NCI-H2227 (cell line): Measurements from ENCODE around the gene MRPL44.

Experiments used
- DNase-seq: peaks from one replicate; lab custom pipeline; 2025; ENCODE audit not compliant: unreplicated experiment; lab: John Stamatoyannopoulos, UW

Gene MRPL44

DNA sequence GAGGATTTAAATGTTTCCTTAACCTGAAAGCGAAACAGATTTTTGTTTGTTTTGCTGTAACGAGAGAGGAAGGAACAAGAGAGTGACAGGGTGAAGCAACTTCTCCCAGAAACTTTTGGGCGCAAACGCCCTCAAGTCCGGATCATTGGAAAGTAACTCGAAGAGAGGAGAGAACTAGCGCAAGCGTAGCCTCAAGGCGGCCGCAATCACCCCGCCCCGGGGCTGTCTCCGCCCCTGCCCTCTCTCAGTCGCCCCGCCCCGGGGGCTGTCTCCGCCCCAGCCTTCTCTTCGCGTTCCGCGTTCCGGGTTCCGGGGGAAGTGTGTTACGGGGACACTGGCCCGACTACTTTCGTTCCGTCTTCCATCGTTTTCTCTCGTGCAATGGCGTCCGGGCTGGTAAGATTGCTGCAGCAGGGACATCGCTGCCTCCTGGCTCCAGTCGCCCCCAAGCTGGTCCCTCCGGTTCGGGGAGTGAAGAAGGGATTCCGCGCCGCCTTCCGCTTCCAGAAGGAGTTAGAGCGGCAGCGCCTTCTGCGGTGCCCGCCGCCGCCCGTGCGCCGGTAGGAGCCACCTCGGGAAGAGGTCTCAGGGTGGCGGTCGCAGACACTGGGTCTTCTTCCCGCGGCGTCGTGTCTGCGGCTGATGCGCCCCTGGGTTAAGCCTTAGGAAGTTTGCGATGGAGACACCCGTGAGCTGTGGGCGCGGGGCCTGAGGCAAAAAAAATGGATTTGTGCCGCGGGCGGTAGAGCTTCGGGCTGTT is at the start of gene MRPL44:
TSS of gene MRPL44 (plus strand) at position 372 of the 760 bp plus-strand sequence. CDS start at position 382, 10 bp downstream.
- DNase-seq = peak; percentile 98

GRCh38 chr2:223908304-223908998 is 48.8 kb upstream of the MRPL44 start:
- DNase-seq = no peak

DNA sequence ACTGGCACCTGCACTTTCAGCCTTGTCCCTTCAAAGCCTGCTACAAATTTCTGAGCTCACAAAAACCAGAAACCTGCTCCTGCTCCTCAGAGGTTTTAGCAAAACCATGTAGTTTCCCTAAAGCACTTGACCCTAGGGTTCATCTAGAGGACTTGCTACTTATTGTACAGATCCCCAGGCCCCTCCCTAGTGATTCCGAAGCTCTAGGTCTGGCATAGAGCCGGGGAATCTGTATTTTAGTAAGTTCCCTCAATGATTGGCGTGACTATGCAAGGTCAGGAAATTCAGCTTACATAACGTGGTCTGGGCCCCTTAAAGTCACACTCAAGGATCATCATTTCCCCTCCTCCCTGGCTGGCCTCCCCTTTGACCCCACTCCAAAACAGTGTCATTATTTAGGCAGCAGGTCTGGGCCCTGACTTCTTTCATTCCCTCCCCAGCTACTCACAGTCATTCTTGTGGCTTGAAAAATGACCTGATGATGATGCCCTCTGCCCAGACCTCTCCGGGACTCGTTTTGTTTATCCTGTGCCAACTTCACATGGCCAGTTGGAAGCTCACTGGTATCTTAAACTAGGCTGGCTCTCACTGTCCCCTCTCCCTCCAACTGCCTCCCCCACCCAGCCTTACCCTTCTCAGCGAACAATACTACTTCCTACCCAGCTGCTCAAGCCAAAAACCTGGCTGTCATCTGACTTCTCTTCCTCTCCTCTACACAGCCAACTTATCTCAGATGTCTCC is 48.1 kb upstream of the MRPL44 start:
- DNase-seq = no peak

DNA sequence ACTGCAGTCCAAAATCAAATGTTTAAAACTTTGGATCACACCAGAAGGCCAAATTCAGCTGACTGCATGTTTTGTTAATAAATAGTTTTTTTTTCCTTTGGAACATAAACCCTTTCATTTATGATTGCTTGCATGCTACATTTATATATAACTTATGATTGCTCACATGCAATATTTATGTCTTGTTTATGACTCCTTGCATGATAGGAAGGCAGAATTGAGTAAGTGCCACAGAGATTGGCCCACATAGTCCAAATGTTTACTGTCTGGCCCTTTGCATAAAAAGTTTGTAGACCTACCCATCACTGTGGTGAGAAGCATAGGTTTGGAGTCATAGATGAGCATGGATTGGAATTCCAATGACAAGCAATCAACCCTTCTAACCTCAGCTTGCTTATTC is 42.9 kb upstream of the MRPL44 start:
- DNase-seq = no peak

- no peak for DNase-seq
Observed at GRCh38 chr2:223915071-223915470, 42.2 kb upstream of the MRPL44 start.

DNA sequence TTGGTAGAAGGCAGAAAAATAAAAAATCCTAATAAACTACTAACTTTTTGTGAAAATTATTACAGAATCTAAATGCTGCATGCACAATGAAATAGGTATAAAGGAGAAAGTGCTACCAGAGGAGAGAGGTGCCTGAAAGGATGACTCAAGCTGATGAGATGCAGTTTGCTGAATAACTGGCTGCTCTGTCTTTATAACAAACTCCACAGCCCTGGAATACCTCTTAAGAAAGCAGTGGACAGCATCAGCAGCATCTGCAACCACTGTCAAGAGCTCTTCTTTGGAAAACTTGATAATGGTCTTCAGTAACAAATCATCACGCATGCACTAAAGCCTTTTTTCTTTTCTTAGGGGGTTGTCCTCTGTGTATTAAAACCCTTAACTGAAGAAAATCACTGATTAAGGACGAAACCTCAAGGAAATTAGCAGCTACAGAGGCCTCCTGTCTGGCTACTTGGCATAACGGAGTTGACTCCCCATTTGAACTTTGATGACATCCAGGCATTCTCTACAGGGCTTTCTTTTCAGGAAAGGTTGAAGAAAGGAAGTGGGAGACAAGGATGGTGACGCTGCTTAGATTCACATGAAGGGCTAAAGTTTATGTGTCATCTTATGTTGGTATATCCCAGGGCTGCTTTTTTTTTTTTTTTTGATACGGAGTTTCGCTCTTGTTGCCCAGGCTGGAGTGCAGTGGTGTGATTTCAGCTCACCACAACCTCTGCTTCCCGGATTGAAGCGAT is 40.9 kb upstream of the MRPL44 start:
- DNase-seq = no peak

- DNase-seq = no peak
Observed at GRCh38 chr2:223918671-223919134, 38.6 kb upstream of the MRPL44 start.

DNA sequence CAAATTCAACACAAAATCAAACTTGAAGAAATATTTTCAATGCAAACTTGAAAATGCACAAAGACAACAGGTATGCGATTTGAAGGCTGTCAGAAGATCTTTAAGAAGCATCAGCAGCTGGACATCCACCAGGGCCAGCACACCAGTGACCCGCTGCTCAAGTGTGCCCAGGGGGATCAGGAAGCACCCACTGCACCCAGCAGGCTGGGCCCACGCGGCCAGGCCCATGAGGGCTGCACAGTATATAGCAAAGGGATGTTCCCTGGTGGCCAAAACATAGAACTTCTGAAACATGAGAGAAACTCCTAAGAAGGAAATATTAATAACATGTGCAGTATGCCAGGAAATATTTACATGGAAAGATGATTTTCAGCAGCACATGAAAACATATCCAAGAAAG is 37.2 kb upstream of the MRPL44 start:
- no peak for DNase-seq

DNA sequence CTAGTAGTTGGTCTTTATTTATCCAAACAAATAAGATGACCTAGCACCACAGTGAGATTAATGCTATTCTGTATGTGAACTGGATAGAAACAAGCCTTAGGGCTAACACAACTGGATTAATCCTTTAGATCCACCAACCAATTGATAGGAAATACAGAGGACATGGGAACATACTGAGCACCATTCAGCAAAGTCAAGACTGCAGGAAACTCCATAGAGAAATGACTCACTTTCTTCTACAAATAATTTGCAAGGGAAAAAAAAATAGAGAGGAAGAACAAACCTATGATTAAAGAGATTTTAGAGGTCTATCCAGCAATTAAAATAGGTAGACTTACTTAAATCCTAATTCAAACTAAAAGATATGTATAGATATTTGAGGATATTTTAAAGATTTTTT is 36.1 kb upstream of the MRPL44 start:
- DNase-seq = no peak

DNA sequence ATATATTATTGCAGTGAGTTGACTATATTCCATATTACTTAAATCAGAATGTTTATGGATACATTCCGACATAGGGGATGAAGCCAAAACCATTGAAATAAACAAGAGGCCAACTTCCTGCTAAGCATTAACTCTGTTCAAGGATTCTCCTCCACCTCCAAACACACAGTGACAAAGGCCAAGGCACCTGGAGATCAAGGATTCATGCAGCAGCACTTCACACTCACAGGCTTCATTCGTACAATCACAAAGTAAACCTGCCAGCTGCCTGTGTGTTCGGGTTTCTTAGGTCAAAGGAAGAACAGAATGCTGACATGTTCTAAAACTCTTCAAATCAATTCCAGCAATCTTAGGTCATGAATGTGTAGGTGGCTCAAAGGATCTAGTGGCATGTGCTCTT is 35.0 kb upstream of the MRPL44 start:
- no peak for DNase-seq

GRCh38 chr2:223923976-223924375 is 33.3 kb upstream of the MRPL44 start:
- DNase-seq = no peak

DNA sequence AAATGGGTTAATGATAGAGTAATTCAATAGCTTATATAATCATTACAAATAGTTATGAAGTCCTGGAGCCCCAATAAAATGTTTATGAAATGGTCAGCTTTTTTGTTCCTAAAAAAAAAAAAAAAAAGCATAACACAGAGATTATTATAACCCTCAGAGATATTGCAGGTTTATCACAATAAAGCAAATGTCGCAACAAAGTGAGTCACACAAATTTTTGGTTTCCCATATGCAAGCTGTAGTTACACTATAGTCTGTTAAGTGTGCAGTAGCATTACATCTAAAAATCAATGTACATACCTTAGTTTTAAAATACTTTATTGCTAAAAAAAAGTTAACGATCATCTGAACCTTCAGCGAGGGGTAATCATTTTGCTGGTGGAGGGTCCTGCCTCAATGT is 32.2 kb upstream of the MRPL44 start:
- no peak for DNase-seq

DNA sequence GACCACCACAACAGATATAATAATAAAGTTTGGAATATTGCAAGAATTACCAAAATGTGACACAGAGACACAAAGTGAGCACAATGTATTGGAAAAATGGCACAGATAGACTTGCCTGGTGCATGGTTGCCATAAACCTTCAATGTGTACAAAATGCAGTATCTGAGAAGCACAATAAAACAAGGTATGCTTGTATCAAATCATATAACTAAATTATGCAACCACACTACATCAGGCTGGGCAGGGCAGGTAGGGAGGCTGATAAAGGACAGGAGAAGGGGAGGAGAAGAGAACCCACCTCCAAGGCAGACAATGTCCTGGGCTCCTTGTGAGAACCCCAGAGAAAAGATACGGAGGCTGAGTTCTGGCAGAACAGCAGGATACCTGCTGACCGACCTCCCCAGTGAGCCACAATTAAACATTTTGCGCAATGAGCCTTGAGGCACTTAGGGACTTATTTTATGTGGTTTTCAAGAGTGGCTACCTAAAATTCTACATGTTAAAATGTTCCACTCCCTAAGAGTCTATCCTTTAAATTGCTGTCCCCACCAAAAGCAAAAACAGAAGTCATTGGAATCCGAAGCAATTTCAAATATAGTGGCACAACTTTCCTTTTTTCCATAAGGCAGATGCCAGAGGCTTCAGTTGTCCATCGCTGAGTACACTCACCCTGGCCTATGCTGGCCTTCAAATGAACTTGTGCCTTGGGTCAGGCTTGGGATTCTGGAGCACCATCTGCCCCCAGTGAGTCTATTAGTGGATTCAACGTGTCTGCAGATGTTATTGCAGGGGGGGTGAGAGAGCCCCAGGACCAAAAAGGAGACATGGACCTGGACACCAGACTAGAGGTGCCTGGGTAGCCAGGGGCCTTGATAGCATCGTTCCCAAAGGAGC is 28.9 kb upstream of the MRPL44 start:
- DNase-seq = no peak

DNA sequence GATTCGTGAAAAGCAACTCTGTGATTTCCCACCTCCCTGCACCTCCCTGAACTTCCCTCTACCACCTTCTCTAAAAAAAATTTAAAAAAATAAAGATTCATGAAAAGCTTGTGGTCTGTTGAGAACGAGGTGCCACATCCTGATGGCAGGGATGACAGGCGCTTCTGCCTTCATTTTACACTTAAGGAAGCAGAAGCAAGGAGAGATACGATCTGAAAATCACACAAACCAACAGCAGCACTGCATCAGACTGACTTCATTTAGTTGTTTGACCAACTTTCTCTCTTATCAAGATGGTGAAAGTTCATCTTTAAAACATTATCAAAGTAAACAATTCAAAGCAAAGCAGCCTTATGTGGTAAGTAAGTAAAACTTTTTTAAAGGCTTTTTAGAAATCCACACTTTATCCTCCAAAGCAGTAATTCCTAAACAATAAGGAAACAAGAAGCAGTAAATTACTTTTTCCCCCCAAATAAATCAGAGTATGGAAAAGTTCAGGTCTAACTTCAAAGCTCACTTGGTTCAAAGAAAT is 27.6 kb upstream of the MRPL44 start:
- DNase-seq = no peak

- no peak for DNase-seq
Observed at GRCh38 chr2:223930103-223930976, 26.9 kb upstream of the MRPL44 start.

GRCh38 chr2:223932816-223933800 is 24.2 kb upstream of the MRPL44 start:
- DNase-seq = no peak

GRCh38 chr2:223934870-223935269 is 22.4 kb upstream of the MRPL44 start:
- no peak for DNase-seq
